Transverse colon (tissue), 4 donors: ENCODE results near the gene TMSB10.

ENCODE experiments used
- POLR2AphosphoS5 ChIP-seq, 3 donors: sonication (generic); formaldehyde crosslinking; IDR thresholded peaks; one replicate each; pipeline ENCODE4 v1.6.1; 2016; ENCODE audit warnings: antibody characterized with exemption in 3 of 3
- TF ChIP-seq, protein P1 (sequence below), 5 experiments: fragments of 200-600 bp in 3 of 5; fragments of 450-650 bp in 2 of 5; sonication (generic) in 3 of 5; IDR thresholded peaks; 1 replicate in 2 of 5; 2 replicates in 3 of 5; pipeline ENCODE4 v1.5.1; 2016 to 2017; ENCODE audit warnings: antibody characterized with exemption in 5 of 5, inconsistent platforms in 3 of 5, mild to moderate bottlenecking in 2 of 5, moderate library complexity in 1 of 5

DNA sequence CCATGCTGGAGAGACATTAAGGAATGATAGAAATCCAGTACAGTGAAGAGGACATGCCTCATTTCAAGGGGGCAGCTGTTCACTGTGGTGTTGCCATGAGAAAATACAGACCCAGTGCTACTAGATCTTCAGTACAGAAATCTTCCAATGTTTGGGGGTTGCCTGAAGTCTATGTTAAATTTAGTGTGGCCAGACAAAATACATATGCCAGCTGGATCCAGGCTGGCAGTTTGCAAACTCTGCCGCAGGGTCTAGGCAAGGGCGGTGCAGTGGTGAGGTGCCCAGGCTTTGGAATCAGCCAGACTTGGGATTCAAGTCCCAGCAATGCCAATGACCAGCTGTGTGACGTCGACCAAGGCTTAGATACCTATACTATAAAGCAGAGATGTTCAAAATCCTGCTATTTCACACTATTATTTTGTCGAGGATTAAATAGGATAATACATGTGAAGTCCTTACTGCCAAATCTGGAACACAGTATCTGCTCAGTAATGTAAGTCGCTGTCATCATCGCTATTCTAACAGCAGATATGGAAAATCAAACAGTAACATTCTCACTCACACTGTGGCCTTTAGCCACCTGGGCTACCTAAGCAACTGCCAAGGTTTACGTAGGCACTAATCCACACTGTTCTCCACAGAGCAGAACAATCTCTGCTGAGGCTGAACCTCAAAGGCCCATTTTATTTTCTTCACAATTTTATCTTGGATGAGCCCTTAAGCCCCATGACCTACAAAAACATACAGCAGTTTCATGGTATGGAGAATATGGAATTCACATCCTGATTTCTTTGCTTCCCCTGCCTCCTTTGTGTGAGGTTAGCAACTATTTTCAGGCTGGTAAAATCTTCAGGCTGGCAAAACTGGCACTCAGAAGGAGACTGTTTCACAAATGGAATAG, 5.9 kb upstream of the TMSB10 start:
- TF ChIP-seq, protein P1, sequence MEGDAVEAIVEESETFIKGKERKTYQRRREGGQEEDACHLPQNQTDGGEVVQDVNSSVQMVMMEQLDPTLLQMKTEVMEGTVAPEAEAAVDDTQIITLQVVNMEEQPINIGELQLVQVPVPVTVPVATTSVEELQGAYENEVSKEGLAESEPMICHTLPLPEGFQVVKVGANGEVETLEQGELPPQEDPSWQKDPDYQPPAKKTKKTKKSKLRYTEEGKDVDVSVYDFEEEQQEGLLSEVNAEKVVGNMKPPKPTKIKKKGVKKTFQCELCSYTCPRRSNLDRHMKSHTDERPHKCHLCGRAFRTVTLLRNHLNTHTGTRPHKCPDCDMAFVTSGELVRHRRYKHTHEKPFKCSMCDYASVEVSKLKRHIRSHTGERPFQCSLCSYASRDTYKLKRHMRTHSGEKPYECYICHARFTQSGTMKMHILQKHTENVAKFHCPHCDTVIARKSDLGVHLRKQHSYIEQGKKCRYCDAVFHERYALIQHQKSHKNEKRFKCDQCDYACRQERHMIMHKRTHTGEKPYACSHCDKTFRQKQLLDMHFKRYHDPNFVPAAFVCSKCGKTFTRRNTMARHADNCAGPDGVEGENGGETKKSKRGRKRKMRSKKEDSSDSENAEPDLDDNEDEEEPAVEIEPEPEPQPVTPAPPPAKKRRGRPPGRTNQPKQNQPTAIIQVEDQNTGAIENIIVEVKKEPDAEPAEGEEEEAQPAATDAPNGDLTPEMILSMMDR (IDR thresholded peaks at IDR 0.05), result no peak
- TF ChIP-seq POLR2AphosphoS5 (IDR thresholded peaks at IDR 0.05), result no peak
